GM21447 (cell line): Measurements from ENCODE around the gene CD96.

Source experiments
- ATAC-seq: cut with Tn5 transposase; IDR thresholded peaks from one replicate; pipeline ENCODE4 v1.9.1; 2021; ENCODE audit not compliant: unreplicated experiment

CD96 gene

DNA sequence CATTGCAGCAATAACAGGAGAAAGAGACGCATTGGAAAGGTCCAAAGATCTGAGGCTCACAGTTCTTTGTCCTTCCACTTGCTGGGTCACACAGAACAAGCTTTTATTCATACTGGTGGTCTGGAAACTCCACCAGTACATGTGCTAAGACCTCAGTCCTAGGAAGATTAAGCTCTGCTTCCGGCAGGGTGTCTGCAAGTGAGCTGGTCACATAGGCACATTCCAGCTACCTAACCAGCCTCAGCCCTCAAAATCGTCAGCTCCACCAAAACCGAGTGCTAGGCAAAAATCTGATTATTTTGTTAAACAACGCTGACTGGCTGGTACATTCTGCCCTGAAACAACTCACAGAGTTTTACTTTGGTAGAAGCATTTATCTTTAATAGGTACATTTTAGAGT lies 50.9 kb downstream of the CD96 start:
- ATAC-seq: no peak

GRCh38 chr3:111593666-111594065 lies 51.7 kb downstream of the CD96 start:
- ATAC-seq: no peak

DNA sequence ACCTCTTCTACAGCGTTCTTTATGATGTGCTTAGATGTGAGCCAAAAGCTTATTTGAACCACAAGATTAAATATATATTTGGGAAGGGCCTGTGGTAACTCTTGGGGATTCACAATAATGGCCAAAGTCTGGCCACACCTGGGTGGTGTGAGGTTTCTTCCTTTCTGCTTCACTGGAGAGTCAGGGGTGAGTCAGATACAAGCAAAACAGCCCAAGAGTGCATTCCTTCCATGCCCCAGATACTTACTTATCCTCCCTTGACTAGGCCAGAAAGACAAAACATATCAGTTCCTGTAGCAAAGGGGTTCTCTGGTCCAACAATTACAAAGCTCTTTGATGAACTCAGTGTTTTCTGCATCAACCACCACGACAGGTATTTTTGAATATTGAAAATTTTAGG lies 52.2 kb downstream of the CD96 start:
- peak; percentile 70 for ATAC-seq

GRCh38 chr3:111594781-111595180 lies 52.8 kb downstream of the CD96 start:
- no peak for ATAC-seq

- no peak for ATAC-seq
Measured at GRCh38 chr3:111595232-111595631, 53.2 kb downstream of the CD96 start, which contains the start of gene ZBED2. ZBED2 (minus strand) TSS chr3:111595346; CDS start chr3:111594201, 1,145 bp downstream.

DNA sequence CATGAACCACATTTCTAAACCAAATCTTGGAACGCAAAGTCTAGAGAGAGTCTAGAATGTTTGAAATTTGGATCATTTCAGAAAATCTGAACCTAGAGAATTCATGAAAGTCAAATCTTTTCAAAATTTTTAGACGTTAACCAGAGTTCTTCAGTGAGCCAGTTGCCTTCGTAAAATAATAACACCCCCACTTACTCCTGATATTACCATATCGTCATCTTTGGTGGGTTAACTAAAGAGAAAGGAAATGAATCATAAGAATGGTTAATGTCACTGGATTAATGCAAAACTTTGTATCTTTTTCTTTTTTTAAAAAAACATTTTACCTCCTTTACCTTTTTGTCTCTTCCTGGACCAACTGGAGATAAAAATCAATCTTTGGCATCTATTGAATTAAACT lies 54.3 kb downstream of the CD96 start:
- ATAC-seq: no peak

DNA sequence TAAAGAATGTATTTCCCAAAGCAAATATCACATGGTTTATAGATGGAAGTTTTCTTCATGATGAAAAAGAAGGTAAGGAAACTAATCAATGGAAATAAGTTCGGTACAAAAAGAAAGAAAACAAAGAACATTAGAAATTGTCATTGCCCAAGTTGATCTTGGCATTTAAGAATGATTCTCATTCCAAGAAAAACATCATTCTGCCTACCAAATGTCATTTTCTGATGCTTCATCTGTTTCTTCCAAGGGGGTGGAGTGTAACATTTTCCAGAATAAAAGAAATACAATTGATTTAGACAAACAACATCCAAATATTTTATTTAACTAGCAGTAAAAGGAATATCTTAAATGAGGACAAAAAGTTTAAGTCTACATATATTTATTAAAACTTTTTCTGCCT lies 56.1 kb downstream of the CD96 start:
- ATAC-seq: no peak

DNA sequence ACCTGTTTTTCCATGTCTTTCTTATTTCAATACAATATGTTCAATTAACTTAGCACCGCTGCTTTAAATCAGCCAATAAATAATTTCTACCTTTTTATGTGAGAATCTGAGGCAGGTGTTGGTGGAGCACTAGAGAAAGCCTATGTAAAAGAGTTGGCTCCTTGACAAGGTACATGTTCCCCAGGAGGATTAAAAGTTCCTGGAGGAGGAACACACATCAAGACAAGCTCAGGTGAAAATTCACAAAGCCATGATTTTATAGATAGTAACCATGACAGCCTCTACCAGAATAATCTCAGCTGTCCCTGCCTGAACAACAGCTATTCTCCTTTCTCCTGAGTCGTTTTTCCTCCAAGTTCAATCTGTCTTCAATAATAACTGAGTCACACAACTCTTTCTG lies 56.6 kb downstream of the CD96 start:
- ATAC-seq: no peak

DNA sequence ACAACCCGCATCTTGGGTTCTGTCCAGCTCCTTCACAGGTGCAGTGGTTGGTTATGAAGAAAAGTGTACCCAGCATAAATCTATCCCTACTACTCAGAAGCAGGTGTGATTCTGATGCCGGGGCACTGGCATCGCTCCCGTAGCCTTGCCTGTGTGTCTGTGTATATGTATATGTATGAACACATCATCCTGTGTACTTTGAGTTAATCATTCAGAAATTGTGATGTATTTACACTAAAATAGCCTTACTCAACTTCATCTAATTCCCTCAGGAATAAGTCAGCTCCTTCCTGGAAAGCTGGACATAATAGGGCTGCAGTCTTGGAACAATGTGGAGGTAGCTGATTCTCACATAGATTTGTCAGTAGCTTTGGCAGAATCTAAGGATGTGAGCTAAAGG lies 59.8 kb downstream of the CD96 start:
- ATAC-seq: no peak

GRCh38 chr3:111603679-111604078 lies 61.7 kb downstream of the CD96 start:
- ATAC-seq: peak; percentile 43

GRCh38 chr3:111604119-111604518 lies 62.1 kb downstream of the CD96 start:
- ATAC-seq: peak; percentile 25

DNA sequence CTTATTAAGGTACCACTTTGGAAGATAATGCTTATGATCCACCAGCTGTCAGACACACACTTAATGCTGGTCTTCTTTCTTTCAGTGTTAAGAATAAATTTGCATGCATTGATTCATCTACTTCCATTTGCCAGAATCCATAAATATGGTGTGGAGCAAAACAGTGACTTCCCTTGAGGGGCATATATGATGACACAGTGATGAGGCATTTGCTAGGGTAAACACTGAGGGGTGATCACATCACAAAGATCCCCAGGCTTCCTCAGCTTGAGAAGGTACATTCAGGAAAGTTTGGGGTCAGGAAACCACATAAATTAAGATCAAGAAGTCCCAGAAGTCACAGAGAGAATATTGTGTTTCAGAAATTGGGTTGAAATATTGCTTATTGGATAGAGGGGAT lies 63.0 kb downstream of the CD96 start:
- ATAC-seq: no peak

DNA sequence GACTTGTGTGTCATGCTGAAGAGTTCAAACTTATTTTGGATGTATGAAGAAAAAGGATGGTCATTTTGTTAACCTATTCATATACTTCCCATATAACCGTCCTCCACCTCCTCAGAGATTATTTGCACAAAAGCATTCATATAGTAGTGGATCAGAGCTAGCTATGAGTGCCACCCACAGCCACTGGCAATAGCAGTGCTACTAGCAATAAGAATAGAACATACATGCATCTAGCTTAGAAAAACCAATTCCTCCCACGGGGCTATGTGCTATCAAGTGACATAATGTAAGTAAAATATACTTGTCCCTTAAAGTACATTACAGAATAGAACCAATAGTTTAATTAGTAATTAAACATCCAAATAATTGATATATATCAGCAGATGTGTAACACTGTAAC lies 63.5 kb downstream of the CD96 start:
- ATAC-seq: no peak

DNA sequence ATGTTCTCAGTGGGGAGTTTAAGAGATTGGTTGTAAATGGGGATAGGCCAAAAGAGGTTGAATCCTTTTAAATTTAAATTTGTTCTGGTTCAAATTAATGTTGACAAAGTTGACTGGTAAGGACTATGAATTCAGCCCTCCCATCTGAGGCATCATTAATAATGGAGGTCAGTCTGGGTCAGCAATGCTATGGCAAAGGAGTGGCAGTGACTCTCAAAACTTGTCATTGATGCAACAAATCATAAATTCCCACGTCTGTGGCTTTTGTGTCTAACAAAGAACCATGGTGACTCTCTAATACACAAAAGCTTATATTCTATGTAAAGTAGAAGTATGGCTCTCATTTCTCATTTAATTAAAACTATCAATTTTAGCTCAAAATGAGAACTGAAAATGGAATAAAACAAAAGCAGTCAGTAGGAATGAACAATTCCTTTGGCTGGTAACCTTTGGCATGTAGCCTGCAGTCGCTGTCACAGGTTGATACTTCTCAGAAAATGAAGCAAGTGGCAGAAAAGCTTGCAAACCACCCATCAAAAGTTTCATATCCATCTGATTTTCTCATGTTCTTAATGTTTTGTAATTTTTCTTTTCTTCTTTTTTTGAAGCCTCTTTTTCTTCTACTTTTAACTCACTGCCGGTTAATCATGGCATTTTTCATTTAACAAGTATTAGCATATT lies 65.4 kb downstream of the CD96 start:
- ATAC-seq: no peak

- peak; percentile 30 for ATAC-seq
Measured at GRCh38 chr3:111608383-111608782, 66.4 kb downstream of the CD96 start.

DNA sequence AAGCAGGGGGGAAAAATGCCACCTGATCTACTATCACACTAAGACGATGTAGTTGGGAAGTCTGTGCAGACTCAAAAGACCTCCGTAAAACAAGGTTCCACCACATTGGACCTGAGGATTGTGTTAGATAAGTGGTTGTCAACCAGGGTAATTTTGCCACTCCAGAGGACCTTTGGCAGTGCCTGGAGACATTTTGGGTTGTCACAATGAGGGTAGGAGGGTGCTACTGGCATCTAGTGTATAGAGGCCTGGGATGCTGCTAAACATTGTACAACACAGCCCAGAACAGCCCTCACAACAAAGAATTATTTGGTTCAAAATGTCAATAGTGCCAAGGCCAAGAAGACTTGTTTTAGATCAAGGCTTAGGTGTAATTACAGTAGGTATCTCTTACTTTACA lies 67.7 kb downstream of the CD96 start:
- ATAC-seq: no peak

DNA sequence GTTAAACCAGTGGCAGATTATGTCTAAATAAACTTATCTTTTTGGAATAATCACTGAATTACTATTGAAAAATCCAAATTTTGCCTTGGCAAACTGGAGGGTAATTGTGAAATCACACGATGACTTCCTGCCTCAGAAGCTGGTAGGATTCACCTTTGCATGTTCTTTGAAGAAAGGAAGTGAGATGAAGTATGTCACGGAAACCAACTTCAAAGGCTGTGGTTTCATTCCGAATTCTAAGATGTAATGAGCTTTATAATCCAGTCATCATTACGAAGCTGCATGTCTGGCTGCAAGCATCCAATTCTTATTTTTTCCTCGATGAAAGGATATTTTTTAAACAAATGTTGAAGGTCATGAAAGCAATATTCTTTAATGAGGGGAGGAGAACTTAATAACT lies 68.2 kb downstream of the CD96 start:
- ATAC-seq: peak; percentile 93

DNA sequence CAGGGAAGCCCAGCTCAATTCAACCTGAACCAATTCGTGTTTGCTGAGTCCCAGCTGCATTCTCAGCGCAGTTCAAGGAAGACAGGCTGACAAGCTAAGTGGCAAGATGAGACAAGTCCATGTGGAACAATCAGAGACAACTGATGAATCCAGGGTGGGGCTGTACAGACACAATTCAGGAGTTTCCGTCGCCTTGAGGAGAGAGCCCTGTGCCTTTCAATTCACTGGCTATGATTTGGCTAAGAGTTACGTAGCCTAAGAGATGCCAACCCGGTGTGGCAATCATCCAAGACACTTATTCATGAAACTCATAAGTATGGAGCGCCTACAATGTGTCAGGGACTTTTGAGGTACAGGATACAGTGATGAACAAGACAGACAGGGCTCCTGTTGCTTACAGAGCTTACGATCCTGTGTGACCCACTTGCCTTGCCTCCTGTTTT lies 68.6 kb downstream of the CD96 start:
- peak; percentile 19 for ATAC-seq

GRCh38 chr3:111613294-111613693 lies 71.3 kb downstream of the CD96 start:
- no peak for ATAC-seq

DNA sequence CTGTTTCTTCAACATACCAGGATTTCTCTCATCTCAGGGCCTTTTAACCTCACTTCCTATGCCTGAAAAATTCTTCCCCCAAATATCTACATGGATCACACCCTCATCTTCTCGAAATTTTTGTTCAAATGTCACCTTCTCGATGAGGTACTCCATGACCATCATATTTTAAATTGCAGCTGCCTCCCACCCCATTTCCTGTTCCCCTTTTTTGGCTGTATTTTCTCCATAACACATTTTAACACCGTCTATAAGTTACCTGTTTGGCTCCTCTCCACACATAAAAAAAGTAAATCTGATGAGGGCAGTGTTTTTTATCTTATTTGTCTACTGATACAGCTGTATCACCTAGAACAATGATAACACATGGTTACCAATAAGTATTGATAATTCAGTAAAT lies 73.9 kb downstream of the CD96 start:
- ATAC-seq: no peak

DNA sequence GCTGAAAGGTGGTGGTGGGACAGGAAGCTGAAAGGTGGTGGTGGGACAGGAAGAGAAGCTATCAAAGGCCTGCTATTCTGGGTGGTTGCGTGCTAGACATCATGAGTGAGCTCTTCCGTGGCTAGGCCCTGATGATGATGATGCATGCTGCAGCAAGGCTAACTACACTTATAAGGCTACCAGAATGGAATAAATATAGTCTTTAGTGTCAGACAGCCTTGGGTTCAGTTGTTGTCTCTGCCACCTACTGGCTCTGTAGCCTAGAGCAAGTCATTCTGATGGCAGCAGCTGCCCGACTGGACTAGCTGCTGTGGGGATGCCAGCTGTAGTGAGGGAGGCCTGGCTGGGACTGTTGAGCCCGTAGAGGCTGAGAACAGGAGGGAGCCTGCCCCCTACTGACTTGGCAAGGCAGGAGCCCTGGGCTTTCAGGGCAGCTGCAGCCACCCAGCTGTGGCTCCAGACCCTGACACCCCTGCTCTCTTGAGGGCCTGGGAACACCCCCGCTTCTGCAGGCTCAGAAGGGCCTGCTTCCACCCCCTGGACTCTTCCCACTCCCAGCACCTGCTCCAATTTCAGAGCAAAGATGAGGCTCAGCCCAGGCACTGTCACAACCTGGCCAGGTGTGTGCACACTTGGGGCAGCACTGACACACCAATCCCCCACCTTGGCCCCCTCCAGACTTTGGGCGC lies 74.6 kb downstream of the CD96 start:
- peak; percentile 68 for ATAC-seq

GRCh38 chr3:111617406-111617805 lies 75.4 kb downstream of the CD96 start:
- no peak for ATAC-seq
